Muscle layer of colon (tissue), 2 donors: ENCODE results near the gene KLF17.

Source experiments
- H3K27ac ChIP-seq: one replicate; pipeline ENCODE4 v1.7.0; 2013; ENCODE audit warnings: low read depth, mild to moderate bottlenecking, low read length, moderate library complexity
- H3K27me3 ChIP-seq, 2 donors: one replicate each; pipeline ENCODE4 v1.7.0; 2013; ENCODE audit warnings: low read length in 2 of 2, mild to moderate bottlenecking in 2 of 2; ENCODE audit not compliant: insufficient read depth in 2 of 2, control insufficient read depth in 1 of 2
- H3K36me3 ChIP-seq: one replicate; pipeline ENCODE4 v1.7.0; 2013; ENCODE audit warnings: mild to moderate bottlenecking, low read length; ENCODE audit not compliant: insufficient read depth
- H3K4me1 ChIP-seq: one replicate; pipeline ENCODE4 v1.7.0; 2013; ENCODE audit warnings: mild to moderate bottlenecking, low read length; ENCODE audit not compliant: insufficient read depth
- H3K4me3 ChIP-seq, 2 donors: one replicate each; pipeline ENCODE4 v1.7.0; 2013; ENCODE audit warnings: low read length in 2 of 2, low read depth in 1 of 2, mild to moderate bottlenecking in 1 of 2, moderate library complexity in 1 of 2
- H3K9ac ChIP-seq: one replicate; pipeline ENCODE4 v1.7.0; 2013; ENCODE audit warnings: low read length
- H3K9me3 ChIP-seq: one replicate; pipeline ENCODE4 v1.7.0; 2013; ENCODE audit warnings: mild to moderate bottlenecking, low read length
- donor health status: abdominal sarcoma.
- donor health status: Adenocarcinoma of cecum.

Gene KLF17

DNA sequence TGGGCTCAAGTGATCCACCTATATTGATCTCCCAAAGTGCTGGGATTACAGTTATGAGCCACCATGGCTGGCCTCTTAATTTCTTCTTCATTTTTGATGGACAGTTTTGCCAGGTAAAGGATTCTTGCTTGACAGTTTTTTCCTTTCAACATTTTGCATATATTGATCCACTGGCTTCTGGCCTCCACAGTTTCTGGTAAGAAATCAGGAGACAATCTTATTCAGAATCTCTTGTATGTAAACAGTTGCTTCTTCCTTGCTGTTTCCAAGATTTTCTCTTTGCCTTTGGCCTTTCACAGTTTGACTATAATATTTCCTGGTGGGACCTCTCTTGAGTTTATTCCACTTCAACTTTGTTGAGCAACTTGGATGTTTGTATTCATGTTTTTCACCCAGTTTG is 42.9 kb downstream of the KLF17 start:
- H3K9me3 ChIP-seq, result no peaks in the 10 kb centered on the region
- H3K4me3 ChIP-seq, result no peak overlapping the region
- no peaks in the 10 kb centered on the region for H3K27me3 ChIP-seq
- H3K27ac ChIP-seq, result no peak overlapping the region
- H3K9ac ChIP-seq, result no peak overlapping the region
- no peaks in the 10 kb centered on the region for H3K4me1 ChIP-seq
- no peaks in the 10 kb centered on the region for H3K36me3 ChIP-seq

DNA sequence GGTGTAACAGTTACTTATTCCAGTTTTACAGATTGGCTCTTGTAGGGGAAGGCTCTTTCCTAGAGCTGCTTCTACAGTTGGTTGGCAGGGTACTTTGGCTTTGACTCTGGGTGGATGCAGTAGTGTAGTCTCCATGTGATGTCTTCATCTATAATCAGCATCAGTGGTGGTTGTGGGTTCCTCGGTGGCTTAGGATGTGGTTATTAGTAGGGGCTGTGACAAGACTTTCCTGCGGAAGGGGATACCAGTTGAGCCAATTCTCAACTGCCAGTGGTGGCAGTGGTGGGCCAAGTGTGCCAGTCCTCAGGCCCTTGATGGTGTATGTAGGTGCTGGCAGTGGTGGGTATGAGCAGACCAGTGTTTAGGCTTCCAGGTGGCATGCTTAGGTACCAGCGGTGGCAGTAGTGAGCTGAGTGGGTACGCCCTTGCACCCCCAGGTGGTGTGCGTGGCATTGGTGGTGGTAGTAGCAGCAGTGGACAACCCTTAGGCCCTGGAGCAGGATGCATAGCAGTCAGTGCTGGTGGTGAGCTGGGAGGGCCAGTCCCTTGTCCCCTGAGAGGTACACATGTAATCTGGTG is 50.0 kb downstream of the KLF17 start:
- Histone ChIP-seq H3K4me1 (no peaks in the 10 kb centered on the region), H3K4me3 (no peak overlapping the region), H3K27me3 (no peaks in the 10 kb centered on the region), H3K9me3 (no peaks in the 10 kb centered on the region), H3K36me3 (no peaks in the 10 kb centered on the region), H3K9ac (no peak overlapping the region), H3K27ac (no peak overlapping the region)

DNA sequence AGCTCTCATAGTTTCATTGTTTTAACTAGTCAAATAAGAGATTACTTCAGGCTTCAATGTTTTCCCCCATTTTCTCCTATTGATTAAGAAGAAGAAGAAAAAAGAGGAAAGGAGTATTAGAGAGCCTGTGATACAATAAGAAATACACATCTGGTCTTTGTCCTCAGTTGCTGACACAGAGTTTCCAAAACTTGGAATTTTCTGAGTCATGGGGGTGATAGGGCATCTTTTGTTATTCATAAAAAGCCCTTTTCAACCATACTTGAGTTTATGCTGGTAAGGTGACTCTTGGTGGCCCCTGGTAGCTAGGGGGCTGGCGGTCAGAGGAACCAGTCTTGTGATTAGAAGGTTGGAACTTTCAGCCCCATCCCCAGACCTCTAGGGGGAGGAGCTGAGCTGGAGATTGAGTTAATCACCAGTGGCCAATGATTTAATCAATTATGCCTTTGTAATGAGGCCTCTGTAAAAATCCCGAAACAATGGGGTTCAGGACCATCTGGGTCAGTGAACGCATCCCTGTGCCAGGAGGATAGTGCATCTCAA is 51.7 kb downstream of the KLF17 start:
- Histone ChIP-seq H3K9ac (no peak overlapping the region), H3K9me3 (no peaks in the 10 kb centered on the region), H3K27ac (no peak overlapping the region), H3K27me3 (no peaks in the 10 kb centered on the region), H3K4me1 (no peaks in the 10 kb centered on the region), H3K36me3 (no peaks in the 10 kb centered on the region), H3K4me3 (no peak overlapping the region)

DNA sequence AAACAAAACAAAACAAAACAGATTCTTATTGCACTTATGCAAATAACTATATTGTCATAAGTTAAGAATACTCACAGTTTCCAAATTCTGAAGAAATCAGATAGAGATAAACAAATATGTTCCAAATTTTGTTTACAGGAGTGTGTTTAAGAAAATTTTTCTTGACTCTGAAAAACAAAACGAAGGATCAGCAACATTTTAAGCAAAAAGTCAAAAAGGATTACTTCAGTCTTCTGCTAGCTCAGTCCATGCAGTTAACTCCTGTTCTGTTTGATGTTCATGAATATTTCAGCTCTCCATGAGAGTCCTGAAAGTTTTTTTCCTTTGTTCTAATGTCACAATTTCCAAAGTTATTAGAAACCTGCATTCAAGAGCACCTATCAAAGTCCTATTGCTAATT is 56.0 kb downstream of the KLF17 start:
- no peak overlapping the region for H3K27ac ChIP-seq
- no peaks in the 10 kb centered on the region for H3K36me3 ChIP-seq
- H3K9ac ChIP-seq, result no peak overlapping the region
- H3K9me3 ChIP-seq, result no peaks in the 10 kb centered on the region
- no peak overlapping the region for H3K4me3 ChIP-seq
- no peaks in the 10 kb centered on the region for H3K27me3 ChIP-seq
- H3K4me1 ChIP-seq, result no peaks in the 10 kb centered on the region
